Fibroblast of villous mesenchyme (primary cell): ENCODE measurements around the gene FAM114A1. TPM values are rescaled to one million over a fixed set of nuclear protein-coding genes. Genes with fewer than 3 reads are reported as not detected.
A peak's percentile ranks its signal among the peaks of the same experiment; 100 is the strongest.

Experiments used
- DNase-seq: peaks from one replicate; pipeline ENCODE4 v3.0.0-alpha.2; 2010; ENCODE audit warnings: low read depth
- H3K4me3 ChIP-seq: 2 replicates; pipeline ENCODE4 v1.5.1; 2011; ENCODE audit warnings: low read depth, mild to moderate bottlenecking, low read length
- CTCF ChIP-seq: IDR thresholded peaks from 2 replicates; pipeline ENCODE4 v1.5.1; 2012; ENCODE audit warnings: low read depth, mild to moderate bottlenecking, low read length; ENCODE audit not compliant: insufficient read depth
- total RNA-seq: library from RNA; depleted of rRNA; stranded (reverse); fragments of >200 nt; gene quantifications from 2 replicates; pipeline ENCODE4 v1.2.3, GENCODE V29; 2012

FAM114A1 gene
- total RNA-seq, 1 donor: 471 TPM

GRCh38 chr4:38873290-38873944 lies 5.8 kb downstream of the FAM114A1 start:
- peak; percentile 5 for TF ChIP-seq CTCF
- DNase-seq: no peak
- H3K4me3 ChIP-seq: no peak overlapping the region

GRCh38 chr4:38876636-38877035 lies 9.0 kb downstream of the FAM114A1 start:
- no peak for TF ChIP-seq CTCF
- no peak overlapping the region for H3K4me3 ChIP-seq
- DNase-seq: no peak

- no peak overlapping the region for H3K4me3 ChIP-seq
- no peak for TF ChIP-seq CTCF
- DNase-seq: no peak
These were observed 16.6 kb downstream of the FAM114A1 start for GRCh38 chr4:38884254-38884653.

GRCh38 chr4:38889143-38889542 lies 21.5 kb downstream of the FAM114A1 start:
- no peak for TF ChIP-seq CTCF
- H3K4me3 ChIP-seq: no peak overlapping the region
- DNase-seq: peak; percentile 79

- no peak overlapping the region for H3K4me3 ChIP-seq
- DNase-seq: no peak
- no peak for TF ChIP-seq CTCF
These were observed 23.7 kb downstream of the FAM114A1 start for GRCh38 chr4:38891051-38891983.

GRCh38 chr4:38894322-38894982 lies 26.8 kb downstream of the FAM114A1 start:
- no peak for TF ChIP-seq CTCF
- no peak for DNase-seq
- no peak overlapping the region for H3K4me3 ChIP-seq
